Glutamatergic neuron (in vitro differentiated cells): Measurements from ENCODE around the gene CEP128. TPM values are rescaled to one million over a fixed set of nuclear protein-coding genes. Genes with fewer than 3 reads are reported as not detected.

Experiments
- DNase-seq: peaks from one replicate; pipeline ENCODE4 v3.0.0; 2022
- H3K27ac Mint-ChIP-seq: one replicate; pipeline ENCODE4 v1.8.0; 2020; ENCODE audit warnings: mild to moderate bottlenecking, mixed read lengths, inconsistent platforms; ENCODE audit not compliant: unreplicated experiment
- H3K27me3 Mint-ChIP-seq: one replicate; pipeline ENCODE4 v1.8.0; 2020; ENCODE audit warnings: mild to moderate bottlenecking, moderate library complexity, mixed read lengths, inconsistent platforms; ENCODE audit not compliant: unreplicated experiment
- H3K36me3 Mint-ChIP-seq: one replicate; pipeline ENCODE4 v1.8.0; 2020; ENCODE audit warnings: mild to moderate bottlenecking, mixed read lengths, inconsistent platforms; ENCODE audit not compliant: unreplicated experiment
- H3K4me1 Mint-ChIP-seq: one replicate; pipeline ENCODE4 v1.8.0; 2020; ENCODE audit warnings: mild to moderate bottlenecking, low read depth, mixed read lengths, inconsistent platforms; ENCODE audit not compliant: unreplicated experiment
- H3K4me3 Mint-ChIP-seq: one replicate; pipeline ENCODE4 v1.8.0; 2020; ENCODE audit warnings: mild to moderate bottlenecking, mixed read lengths, inconsistent platforms; ENCODE audit not compliant: unreplicated experiment
- H3K9me3 Mint-ChIP-seq: one replicate; pipeline ENCODE4 v1.8.0; 2020; ENCODE audit warnings: mild to moderate bottlenecking, moderate library complexity, mixed read lengths, inconsistent platforms; ENCODE audit not compliant: unreplicated experiment
- total RNA-seq: library from RNA; stranded (reverse); fragmentation: NEBNext Ultra II Directional; extraction: Animal tissue kit (Norgen Biotek cat#: 25700); gene quantifications from one replicate; pipeline ENCODE4 v1.2.1, GENCODE V29; 2021; ENCODE audit not compliant: unreplicated experiment
- TF ChIP-seq, protein P1 (sequence below): fragments of 200-600 bp; sonication (generic); IDR thresholded peaks from one replicate; pipeline ENCODE4 v1.5.0; 2021; ENCODE audit not compliant: partially characterized antibody, unreplicated experiment

CEP128 gene
- total RNA-seq, 1 donor from 2014 or later, result 38.5 TPM

DNA sequence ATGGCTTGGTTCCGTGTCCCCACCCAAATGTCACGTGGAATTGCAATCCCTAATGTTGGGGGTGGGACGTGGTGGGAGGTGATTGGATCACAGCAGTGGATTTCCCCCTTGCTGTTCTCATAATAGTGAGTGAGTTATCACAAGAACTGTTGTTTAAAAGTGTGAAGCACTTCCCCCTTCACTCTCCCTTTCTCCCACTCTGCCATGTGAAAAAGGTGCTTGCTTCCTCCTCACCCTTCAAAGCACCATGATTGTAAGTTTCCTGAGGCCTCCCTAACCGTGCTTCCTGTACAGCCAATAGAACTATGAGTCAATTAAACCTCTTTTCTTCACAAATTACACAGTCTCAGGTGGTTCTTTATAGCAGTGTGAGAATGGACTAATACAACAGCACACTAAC, 5.3 kb upstream of the CEP128 start:
- Mint-ChIP-seq H3K9me3 (peaks cover 2% of the 10 kb centered on the region), H3K27me3 (no peaks in the 10 kb centered on the region), H3K36me3 (no peaks in the 10 kb centered on the region)

DNA sequence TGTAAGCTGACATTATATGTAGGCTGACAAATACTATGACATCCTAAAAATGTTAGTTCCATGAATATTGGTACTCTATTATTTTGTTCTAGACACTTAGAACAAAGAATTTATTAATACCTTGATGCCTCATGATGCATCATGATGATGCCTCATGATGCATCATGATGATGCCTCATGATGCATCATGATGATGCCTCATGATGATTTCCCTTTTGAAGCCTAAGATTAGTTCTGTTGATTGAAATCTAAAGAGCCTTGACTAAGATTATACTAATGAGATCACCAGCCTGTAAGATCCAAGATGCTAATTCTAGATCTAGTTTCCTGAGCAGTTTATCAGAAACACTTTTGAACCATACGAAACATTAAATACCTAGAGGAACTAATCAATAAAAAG, 4.6 kb upstream of the CEP128 start:
- no peak for DNase-seq
- Mint-ChIP-seq H3K4me3 (no peak overlapping the region), H3K4me1 (peaks cover 6% of the 10 kb centered on the region), H3K36me3 (no peaks in the 10 kb centered on the region), H3K27ac (no peak overlapping the region), H3K9me3 (peaks cover 2% of the 10 kb centered on the region), H3K27me3 (no peaks in the 10 kb centered on the region)
- TF ChIP-seq, protein P1, sequence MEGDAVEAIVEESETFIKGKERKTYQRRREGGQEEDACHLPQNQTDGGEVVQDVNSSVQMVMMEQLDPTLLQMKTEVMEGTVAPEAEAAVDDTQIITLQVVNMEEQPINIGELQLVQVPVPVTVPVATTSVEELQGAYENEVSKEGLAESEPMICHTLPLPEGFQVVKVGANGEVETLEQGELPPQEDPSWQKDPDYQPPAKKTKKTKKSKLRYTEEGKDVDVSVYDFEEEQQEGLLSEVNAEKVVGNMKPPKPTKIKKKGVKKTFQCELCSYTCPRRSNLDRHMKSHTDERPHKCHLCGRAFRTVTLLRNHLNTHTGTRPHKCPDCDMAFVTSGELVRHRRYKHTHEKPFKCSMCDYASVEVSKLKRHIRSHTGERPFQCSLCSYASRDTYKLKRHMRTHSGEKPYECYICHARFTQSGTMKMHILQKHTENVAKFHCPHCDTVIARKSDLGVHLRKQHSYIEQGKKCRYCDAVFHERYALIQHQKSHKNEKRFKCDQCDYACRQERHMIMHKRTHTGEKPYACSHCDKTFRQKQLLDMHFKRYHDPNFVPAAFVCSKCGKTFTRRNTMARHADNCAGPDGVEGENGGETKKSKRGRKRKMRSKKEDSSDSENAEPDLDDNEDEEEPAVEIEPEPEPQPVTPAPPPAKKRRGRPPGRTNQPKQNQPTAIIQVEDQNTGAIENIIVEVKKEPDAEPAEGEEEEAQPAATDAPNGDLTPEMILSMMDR, result no peak

More for the DNA sequence above, 5.3 kb upstream of the CEP128 start:
- no peak for DNase-seq
- TF ChIP-seq, protein P1, result no peak
- H3K27ac Mint-ChIP-seq, result no peak overlapping the region
- H3K4me3 Mint-ChIP-seq, result no peak overlapping the region
- peaks cover 6% of the 10 kb centered on the region for H3K4me1 Mint-ChIP-seq

DNA sequence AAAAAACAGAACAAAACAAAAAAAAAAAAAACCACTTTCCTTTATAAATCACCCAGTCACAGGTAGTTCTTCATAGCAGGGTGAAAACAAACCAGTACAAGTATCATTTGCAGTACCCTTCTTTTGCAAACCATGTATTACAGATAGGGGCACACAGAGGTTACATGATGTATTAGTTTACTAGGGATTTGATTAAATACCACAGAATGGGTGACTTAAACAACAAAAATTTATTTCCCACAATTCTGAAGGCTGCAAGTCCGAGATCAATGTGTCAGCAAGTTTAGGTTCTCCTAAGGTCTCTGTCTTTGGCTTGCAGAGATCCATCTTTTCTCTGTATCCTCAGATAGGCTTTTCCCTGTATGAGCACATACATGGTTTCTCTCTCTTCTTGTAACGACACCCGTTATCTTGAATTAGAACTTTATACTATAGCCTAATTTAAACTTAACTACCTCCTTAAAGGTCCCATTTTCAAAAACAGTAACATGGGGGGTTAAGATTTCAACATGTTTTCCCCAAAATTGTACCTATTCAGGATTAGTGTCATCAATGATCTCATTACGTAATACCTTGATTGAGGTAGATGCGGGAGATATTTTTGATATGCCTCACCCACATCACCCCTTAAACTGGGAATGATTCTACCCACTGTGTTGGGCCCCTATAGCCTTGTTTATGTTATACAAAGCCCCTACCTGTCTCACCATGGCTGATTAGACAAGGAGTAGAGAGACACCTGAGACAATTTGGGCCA, 3.5 kb upstream of the CEP128 start:
- H3K9me3 Mint-ChIP-seq, result peaks cover 2% of the 10 kb centered on the region

DNA sequence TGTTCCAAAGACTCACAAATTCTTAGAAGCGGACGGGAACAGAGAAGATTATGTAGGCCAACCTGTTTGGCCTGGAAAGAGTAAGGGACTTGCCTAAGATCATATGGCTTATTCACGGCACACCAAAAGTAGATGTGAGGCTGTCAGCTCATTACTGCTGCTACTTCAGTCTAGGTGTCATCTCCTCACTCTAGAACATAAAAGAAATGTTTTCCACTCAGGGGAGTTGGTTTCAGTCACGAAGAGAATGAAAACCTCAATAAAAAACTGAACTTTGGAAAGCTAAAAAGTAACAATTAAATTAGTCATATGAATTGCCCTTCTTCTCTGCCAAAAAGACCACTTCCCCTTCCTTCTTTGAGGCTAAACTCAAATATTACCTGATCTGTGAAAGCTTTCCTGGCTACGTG, 658 bp upstream of the CEP128 start:
- DNase-seq, result no peak
- Mint-ChIP-seq H3K4me3 (peak overlapping the region; percentile 96), H3K27me3 (no peaks in the 10 kb centered on the region), H3K36me3 (no peaks in the 10 kb centered on the region), H3K9me3 (peaks cover 2% of the 10 kb centered on the region), H3K4me1 (peaks cover 6% of the 10 kb centered on the region), H3K27ac (peak overlapping the region; percentile 98)
- TF ChIP-seq, protein P1, result no peak

More for the DNA sequence above, 3.5 kb upstream of the CEP128 start:
- Mint-ChIP-seq H3K36me3 (no peaks in the 10 kb centered on the region), H3K27me3 (no peaks in the 10 kb centered on the region), H3K4me1 (peaks cover 6% of the 10 kb centered on the region), H3K4me3 (no peak overlapping the region), H3K27ac (no peak overlapping the region)
- TF ChIP-seq, protein P1, result no peak
- no peak for DNase-seq

DNA sequence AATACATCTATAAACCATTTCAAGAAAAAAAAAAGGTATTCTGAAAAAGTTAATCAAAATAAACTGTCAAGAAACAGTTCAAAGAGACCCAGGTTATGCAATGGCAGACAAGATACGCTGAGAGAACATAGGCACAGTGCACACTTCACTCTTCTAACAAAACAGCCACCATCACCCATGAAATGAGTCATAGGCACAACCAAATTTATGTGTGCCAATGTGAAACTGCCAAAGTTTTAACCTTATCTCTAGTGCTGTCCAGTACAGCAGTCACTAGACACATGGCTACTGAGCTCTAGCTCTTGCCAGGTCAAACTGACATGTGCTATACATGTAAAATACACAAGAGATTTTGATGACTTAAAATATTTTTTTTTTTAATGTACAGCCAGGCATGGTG, 1.4 kb downstream of the CEP128 start:
- H3K36me3 Mint-ChIP-seq, result no peaks in the 10 kb centered on the region
- TF ChIP-seq, protein P1, result no peak
- no peak overlapping the region for H3K27ac Mint-ChIP-seq
- peaks cover 6% of the 10 kb centered on the region for H3K4me1 Mint-ChIP-seq
- peak overlapping the region; percentile 52 for H3K4me3 Mint-ChIP-seq
- no peak for DNase-seq
- no peaks in the 10 kb centered on the region for H3K9me3 Mint-ChIP-seq
- H3K27me3 Mint-ChIP-seq, result no peaks in the 10 kb centered on the region
